GM18858 (cell line): ENCODE measurements around the gene PIAS1.
"Not testable (repeated sequence)": the region's sequence is repeated elsewhere in the genome, so short reads cannot be mapped to it uniquely, and the experiment has no call there.

Experiments used
- ATAC-seq: cut with Tn5 transposase; IDR thresholded peaks from one replicate; pipeline ENCODE4 v1.9.1; 2021; ENCODE audit not compliant: unreplicated experiment

The PIAS1 gene

DNA sequence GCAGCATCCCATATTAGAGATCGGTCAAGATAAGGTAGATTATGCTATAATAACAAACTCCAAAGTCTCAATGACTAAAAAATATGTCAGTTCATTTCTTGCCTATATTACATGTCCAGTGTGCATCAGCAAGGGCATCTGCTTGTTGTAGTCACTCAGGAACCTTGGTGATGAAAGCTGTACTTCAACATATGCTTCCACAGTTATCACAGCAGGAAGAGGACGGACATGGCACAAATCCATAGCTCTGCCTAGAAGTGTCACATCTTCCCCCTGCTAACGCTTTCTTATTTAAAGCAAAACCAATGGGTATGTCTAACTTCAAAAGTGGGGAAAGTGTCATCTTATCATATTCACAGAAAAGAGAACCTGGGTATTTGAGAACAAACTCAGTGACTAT is 20.0 kb upstream of the PIAS1 start:
- ATAC-seq, result no peak

- no peak for ATAC-seq
These were observed 19.3 kb upstream of the PIAS1 start for GRCh38 chr15:68034719-68035293.

DNA sequence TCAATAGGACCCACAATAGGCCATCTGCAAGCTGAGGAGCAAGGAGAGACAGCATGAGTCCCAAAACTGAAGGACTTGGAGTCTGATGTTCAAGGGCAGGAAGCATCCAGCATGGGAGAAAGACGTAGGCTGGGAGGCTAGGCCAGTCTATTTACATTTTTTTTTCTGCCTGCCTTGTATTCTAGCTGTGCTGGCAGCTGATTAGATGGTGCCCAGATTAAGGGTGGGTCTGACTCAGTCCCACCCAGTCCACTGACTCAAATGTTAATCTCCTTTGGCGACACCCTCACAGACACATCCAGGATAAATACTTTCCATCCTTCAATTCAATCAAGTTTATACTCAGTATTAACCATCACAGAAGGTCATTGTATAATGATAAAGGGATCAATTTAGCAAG is 15.9 kb upstream of the PIAS1 start:
- ATAC-seq, result no peak

- ATAC-seq, result no peak
These were observed 14.0 kb upstream of the PIAS1 start for GRCh38 chr15:68040144-68040543.

GRCh38 chr15:68042156-68042854 is 11.8 kb upstream of the PIAS1 start:
- no peak for ATAC-seq

- ATAC-seq, result no peak
These were observed 11.3 kb upstream of the PIAS1 start for GRCh38 chr15:68042855-68043222.

DNA sequence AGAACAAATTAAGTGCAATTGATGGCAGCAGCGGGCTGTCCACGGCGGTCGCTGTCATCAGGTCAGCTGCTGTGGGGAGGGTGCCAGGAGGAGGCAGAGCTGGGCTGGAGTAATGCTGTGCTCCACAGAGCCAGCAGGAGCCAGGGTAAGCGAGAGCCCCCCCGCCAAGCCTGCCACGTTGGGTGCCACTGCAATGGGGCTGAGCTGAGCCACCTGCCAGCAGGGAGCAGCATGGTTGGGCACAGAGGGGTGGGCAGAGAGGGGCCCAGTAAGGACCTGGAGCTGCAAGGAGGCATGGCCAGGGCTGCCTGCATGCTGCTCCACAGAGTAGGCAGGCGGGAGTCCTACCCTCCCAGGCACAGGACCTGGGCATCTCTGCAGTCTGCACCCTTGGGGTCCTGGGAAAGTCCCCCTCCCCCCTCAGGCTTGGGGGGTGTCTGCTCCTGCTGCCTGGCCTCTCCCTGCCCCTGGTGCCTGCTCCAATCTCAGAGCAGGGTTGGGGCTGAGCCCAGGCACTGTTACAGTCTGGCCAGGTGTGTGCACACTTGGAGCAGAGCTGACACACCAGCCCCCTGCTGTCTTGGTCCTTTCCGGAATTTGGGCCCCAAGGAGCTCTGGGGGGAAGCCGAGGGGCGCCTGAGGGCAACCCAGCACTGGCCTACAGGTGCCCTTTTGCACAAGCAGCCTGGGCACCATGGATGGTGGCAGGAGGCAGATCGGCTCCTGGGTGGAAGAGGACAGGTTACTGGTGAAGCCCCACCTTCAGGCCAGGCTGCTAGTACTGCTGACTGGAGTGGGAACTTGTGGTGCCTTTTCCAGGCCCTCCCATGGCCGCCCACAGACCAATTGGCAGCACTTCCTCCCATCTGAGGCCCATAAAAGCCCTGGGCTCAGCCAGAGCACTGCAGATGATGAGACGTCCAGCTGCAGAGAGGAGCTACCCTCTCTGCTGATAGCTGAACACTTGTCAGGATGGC is 8.5 kb upstream of the PIAS1 start:
- ATAC-seq, result no peak

GRCh38 chr15:68047826-68048225 is 6.3 kb upstream of the PIAS1 start:
- ATAC-seq, result no peak

- ATAC-seq, result no peak
These were observed 3.0 kb upstream of the PIAS1 start for GRCh38 chr15:68051109-68051508.

DNA sequence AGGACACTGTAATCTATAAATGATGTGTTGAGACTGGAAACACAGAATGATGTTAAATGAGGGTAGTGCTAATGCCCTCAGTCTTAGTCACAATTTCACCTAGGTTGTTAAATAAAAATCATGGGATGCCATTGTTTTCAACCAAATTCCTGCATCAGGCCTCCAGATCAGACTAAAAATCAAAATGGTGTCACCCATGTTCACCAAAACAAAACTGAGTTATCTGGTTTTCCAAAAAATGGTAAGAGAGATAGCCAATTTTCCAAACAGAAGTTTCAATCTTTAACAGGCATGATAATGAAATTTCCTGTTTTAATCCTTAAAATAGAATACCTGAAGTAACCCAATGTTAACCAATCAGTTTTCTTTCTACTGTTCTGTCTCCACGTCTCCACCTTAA is 2.2 kb upstream of the PIAS1 start:
- no peak for ATAC-seq

GRCh38 chr15:68052431-68052830 is 1.7 kb upstream of the PIAS1 start:
- ATAC-seq, result no peak

GRCh38 chr15:68053001-68053400 is 1.1 kb upstream of the PIAS1 start:
- no peak for ATAC-seq

GRCh38 chr15:68054628-68055223 is 611 bp downstream of the PIAS1 start:
- no peak for ATAC-seq

- ATAC-seq, result no peak
These were observed 1.1 kb downstream of the PIAS1 start for GRCh38 chr15:68055224-68055705.

GRCh38 chr15:68056097-68056865 is 2.2 kb downstream of the PIAS1 start:
- ATAC-seq, result no peak

DNA sequence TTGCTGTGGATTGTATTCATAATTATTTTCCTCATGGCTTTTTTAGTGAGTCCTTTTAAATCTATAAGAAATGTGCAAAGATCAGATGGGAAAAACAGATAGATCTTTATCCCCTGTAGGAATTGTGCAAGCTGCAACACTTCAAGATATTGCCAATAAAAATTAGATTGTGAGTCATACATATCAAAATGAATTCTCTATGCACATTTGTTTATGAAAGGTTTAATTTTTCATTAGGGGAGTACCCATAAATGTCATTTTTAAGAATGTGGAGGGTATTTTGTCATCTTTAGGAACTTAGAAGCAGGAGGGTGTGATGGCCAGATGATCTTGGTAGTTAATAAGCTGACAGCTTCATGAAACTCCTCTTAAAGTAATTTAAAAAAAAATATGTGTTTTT is 2.9 kb downstream of the PIAS1 start:
- no peak for ATAC-seq

- no peak for ATAC-seq
These were observed 3.6 kb downstream of the PIAS1 start for GRCh38 chr15:68057758-68058157.

DNA sequence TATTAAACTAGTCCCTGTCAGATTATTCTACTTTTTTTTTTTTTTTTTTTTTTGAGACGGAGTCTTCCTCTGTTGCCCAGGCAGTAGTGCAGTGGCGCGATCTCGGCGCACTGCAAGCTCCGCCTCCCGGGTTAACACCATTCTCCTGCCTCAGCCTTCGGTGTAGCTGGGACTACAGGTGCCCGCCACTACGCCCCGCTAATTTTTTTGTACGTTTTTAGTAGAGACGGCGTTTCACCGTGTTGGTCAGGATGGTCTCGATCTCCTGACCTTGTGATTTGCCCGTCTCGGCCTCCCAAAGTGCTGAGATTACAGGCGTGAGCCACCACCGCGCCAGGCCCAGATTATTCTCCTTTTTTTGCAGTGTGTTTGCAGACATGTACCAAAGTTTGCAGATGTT is 4.9 kb downstream of the PIAS1 start:
- not testable (repeated sequence) for ATAC-seq

GRCh38 chr15:68059630-68060029 is 5.5 kb downstream of the PIAS1 start:
- ATAC-seq, result no peak

GRCh38 chr15:68061171-68061570 is 7.1 kb downstream of the PIAS1 start:
- ATAC-seq, result no peak

DNA sequence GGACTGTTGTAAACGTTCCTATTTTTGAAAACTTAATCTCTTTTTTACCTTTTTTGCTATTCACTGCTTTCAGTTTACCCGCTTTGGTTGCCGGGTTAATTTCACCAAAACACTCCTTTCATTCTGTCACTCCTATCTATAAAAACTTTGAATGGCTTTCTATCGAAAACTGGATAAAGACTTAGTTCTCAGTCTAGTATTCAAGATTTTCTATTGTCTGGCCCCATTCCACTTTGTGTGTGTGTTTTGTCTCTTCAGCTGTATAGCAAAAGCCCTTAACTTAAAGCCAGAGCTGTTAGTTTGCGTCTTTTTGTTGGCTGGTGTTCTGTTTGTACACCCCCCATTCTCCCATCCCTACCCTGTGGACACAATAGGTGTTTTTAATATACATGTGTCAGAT is 7.5 kb downstream of the PIAS1 start:
- ATAC-seq, result no peak
